GM18526 (cell line): ENCODE data around the gene OPA3.

Experiments
- POLR2A ChIP-seq: IDR thresholded peaks from 3 replicates; pipeline ENCODE4 v1.6.1; 2011; ENCODE audit not compliant: insufficient read length; ENCODE audit errors: extremely low read depth

Gene OPA3

DNA sequence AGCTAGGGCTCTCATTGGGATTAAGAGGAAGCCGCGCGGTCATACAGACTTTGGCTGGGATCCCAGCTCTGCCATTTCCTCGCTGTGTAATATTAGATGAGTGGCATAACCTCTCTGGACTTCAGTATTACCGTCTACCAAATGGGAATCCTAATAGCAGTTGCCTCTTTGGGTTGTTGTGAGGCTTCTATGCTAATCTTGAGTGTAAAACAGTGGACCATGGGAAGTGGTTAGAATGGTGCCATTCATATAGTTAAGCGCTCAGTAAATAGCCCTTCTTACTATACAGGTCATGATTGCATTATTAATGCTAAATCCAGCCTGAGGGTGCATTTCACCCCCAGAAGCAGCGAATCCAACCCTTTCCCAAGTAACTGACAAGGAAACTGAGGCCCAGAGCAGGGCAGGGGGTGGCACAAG is 566 bp upstream of the OPA3 start:
- TF ChIP-seq POLR2A = no peak

GRCh38 chr19:45581576-45581975 is 3.0 kb downstream of the OPA3 start:
- no peak for TF ChIP-seq POLR2A

- TF ChIP-seq POLR2A = no peak
These were observed 5.7 kb downstream of the OPA3 start for GRCh38 chr19:45578861-45579260.

GRCh38 chr19:45577111-45577905 is 7.3 kb downstream of the OPA3 start:
- no peak for TF ChIP-seq POLR2A

GRCh38 chr19:45576682-45577081 is 7.9 kb downstream of the OPA3 start:
- no peak for TF ChIP-seq POLR2A

DNA sequence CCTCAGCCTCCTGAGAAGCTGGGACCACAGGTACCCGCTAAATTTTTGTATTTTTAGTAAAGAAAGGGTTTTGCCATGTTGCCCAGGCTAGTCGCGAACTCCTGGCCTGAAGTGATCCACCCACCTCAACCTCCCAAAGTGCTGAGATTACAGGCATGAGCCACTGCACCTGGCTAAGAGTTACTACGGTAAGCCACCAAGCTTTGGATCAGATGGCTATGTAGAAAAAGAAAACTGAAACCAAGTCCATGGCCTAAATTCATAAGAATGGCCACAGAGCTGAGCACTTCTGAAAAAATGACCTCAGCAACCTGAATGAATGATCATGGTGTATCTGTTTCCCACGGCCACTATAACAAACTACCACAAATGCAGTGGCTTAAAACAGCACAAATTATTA is 9.4 kb downstream of the OPA3 start:
- TF ChIP-seq POLR2A = no peak

- TF ChIP-seq POLR2A = no peak
These were observed 10.1 kb downstream of the OPA3 start for GRCh38 chr19:45574526-45574925.

- no peak for TF ChIP-seq POLR2A
These were observed 13.0 kb downstream of the OPA3 start for GRCh38 chr19:45571457-45572220.

DNA sequence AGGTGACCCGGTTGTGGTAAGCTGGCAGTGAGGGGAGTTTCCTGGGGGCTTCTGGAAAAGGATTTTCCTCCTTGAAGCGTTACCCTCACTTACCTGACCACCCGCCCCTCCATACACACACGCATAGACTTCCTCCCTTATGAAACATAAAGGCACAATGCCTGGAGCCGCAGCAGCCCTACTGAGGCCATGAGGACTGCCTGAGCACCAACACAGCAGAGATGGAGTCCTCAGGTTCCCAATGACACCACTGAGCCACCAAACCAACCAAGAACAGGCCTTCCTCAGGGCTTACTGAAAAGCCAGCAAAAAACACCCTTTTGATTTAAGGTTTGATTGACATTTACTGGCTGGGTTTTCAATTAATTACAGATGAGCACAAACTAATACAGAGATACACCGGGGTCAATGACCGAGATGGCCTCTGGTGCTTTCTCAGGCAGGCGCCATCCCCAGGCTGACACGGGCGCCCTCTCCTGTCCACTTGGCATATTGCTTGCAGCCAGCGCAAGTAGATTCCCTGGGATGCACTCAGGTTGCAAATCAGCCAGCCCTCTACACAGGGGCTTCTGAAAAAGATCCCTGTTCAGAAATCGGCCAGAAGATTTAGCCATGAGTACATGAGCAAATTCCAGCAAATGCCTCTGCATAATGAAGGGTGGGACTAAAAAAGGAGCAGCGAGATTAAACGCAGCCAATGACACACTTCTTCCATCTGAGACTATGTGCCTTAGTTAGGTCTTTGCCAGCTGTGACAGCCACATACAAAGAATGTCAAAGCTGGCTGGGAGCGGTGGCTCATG is 14.8 kb downstream of the OPA3 start:
- TF ChIP-seq POLR2A = no peak

- no peak for TF ChIP-seq POLR2A
These were observed 15.9 kb downstream of the OPA3 start for GRCh38 chr19:45568732-45569131.

GRCh38 chr19:45567609-45568008 is 17.0 kb downstream of the OPA3 start:
- no peak for TF ChIP-seq POLR2A

DNA sequence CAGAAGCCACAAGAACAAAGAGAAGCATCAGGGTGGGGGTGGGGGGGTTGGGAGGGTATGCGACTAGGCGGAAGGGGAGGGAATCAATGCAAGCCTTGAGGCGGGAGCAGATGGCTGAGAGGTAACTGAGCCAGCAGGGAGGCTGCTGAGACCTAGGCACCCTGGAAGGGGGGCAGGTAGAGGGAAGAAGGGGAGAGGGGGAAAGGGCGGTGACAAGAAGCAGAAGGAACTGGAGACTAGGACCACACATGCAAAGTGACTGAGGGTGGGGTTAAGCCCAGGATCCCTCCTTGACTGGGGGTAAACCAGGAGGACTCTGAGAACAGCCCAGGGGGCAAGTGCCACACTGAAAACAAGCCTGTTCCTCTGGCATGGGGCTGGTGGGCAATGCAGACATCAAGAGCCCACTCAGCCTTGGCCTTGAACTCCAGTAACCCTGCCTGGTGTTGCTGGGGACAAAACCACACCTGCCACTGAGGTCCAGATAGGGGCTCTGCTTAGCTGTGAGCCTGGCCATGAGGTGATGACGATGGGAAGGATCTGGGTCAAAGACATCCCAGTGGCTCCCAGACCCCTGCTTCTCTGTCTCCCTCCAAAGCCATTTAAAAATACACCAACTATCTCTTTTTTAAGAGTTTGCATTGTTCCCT is 20.3 kb downstream of the OPA3 start:
- no peak for TF ChIP-seq POLR2A

DNA sequence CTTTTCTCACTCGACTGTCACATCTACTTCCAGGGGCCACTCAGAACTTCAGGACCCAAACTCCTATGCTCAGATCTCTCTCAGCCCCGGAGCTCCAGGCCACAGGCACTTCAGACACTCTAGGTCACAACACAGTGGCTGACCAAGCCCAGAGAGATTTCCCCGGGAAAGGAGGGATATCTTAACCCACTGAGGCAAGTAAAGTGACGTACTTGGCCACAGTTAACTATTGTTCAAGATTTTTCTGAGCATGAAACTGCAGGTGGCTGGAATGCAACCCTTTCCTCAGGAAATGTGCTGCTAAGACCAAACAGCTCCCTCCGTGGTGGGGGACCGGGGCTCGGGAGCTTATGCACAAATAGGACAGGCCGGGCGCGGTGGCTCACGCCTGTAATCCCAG is 23.9 kb downstream of the OPA3 start:
- TF ChIP-seq POLR2A = no peak

DNA sequence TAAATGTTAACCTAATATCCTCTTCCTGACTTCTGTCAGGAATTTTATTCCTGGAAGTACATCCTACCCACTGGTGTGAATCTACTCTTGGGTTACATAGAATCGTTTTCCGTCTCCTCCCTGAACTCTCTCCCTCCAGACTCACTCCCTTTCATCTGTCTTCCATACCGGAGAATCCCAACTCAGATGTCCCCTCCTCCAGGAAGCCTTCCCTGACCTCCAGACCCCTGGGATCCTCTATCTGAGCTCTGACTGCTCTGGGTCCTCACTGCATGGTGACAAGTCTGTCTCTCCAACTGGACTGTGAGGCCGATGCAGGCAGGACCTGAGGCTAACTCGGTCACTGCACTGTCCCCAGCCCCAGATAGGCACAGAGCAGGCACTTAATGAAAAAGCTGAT is 24.6 kb downstream of the OPA3 start:
- TF ChIP-seq POLR2A = no peak

DNA sequence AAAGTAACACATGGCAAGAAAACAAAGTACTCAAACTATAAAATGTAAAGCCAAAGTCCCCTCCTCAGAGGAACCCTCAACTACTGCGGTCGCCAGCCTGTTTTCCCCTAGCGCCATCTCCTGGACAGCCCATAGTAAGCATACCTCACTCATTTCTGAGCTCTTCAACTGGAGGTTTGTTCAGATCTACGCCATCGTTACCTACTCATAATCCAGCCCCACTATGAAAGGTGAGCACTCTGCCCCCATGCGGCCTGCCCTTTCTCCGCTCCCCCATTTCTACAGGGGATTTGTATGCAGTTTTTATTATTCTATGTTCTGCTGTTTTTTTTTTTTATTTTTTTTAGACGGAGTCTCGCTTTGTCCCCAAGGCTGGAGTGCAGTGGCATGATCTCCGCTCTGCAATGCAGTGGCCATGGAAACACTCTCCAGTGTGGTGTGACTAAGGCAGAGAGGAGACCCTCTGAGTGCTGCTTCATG is 26.2 kb downstream of the OPA3 start:
- no peak for TF ChIP-seq POLR2A
